Measurements from ENCODE around the gene GDI1. TPM values are rescaled to one million over a fixed set of nuclear protein-coding genes. Genes with fewer than 3 reads are reported as not detected.
A peak's percentile ranks its signal among the peaks of the same experiment; 100 is the strongest.

GDI1 gene
- total and polyA plus RNA-seq, 2 donors (not counting 1 experiment from before 2014, with no cell fraction given), result 199 to 311 TPM

DNA sequence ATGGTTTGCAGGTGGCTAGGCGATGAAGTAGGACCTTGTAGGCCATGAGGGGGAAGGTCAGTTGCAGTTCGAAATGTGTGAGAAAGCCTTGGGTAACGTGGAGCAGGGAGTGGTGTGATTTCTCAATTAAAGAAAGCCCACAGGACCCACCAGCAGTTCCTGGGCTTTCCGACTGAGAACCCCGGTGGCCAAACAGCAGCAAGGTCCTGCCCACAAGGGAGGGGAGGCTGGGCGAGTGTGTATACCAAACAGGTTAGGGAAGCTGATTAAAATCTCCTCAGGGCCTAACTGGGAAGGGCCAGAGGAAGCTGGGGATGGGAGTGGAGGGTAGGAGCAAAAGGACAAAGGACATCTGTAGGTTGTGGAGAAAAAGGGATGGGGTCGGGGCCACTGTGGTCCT lies 6.0 kb upstream of the GDI1 start:
- POLR2A ChIA-PET, result interaction anchor here (1.5 kb wide), 1 partner anchor 18 kb away, joined by 8 read pairs; no protein-coding TSS in a partner anchor
- H3K4me1 Mint-ChIP-seq, result peaks cover 24% of the 10 kb centered on the region
- H3K9me3 ChIP-seq (ENCODE audit: control extremely low read depth in 1 of 3, control insufficient read depth in 2 of 3, insufficient read depth in 1 of 3, low read length in 2 of 3), result no peaks in the 10 kb centered on the region
- peaks cover 6 to 15% of the 10 kb centered on the region in 2 donors for H3K4me1 ChIP-seq (ENCODE audit: control insufficient read depth in 2 of 2, insufficient read depth in 2 of 2, low read length in 2 of 2)
- H3K79me2 ChIP-seq (ENCODE audit: control insufficient read depth, insufficient read depth, low read length), result peaks cover 9% of the 10 kb centered on the region
- H3K9ac ChIP-seq (ENCODE audit: low read length), result no peak overlapping the region
- intact Hi-C loops (cut with micrococcal nuclease), result no loop called here
- ATAC-seq (ENCODE audit: low read depth) (no peak), DNase-seq (no peak)
- H3K27ac ChIP-seq (ENCODE audit: low read length in 2 of 2), result no peak overlapping the region
- no peak overlapping the region for H3K4me3 Mint-ChIP-seq
- no peak overlapping the region for H3K4me2 ChIP-seq (replicated peaks; ENCODE audit: low read depth, low read length, poor library complexity, severe bottlenecking)
- no peak for TF ChIP-seq EZH2 (IDR thresholded peaks at IDR 0.05; ENCODE audit: borderline replicate concordance, insufficient read depth, low read depth, low read length, poor library complexity, severe bottlenecking)
- TF ChIP-seq CTCF (IDR thresholded peaks at IDR 0.05), result no peak
- WGBS (ENCODE audit: insufficient coverage), result 56% methylated on average over 3 of the region's 7 CpGs
- no peaks in the 10 kb centered on the region for H3K9me3 Mint-ChIP-seq (ENCODE audit: insufficient read depth)
- H3K27me3 Mint-ChIP-seq, result no peaks in the 10 kb centered on the region
- peak overlapping the region; percentile 34 for H3K27ac Mint-ChIP-seq
- no peaks in the 10 kb centered on the region for H3K27me3 ChIP-seq (replicated peaks in 1 of 4; ENCODE audit: control extremely low read depth in 1 of 4, control insufficient read depth in 3 of 4, insufficient read depth in 4 of 4, low read length in 3 of 4)
- H2AFZ ChIP-seq (ENCODE audit: insufficient read depth, low read depth, low read length, poor library complexity, severe bottlenecking), result no peak overlapping the region
- no peak overlapping the region for H3K4me3 ChIP-seq (ENCODE audit: control extremely low read depth in 1 of 5, extremely low read depth in 1 of 5, insufficient read depth in 1 of 5, low read depth in 2 of 5, low read length in 4 of 5)
- H3K36me3 ChIP-seq (replicated peaks in 1 of 2; ENCODE audit: control extremely low read depth in 1 of 2, control insufficient read depth in 1 of 2, extremely low read depth in 1 of 2, insufficient read depth in 2 of 2, low read length in 1 of 2), result peaks cover 0 to 8% of the 10 kb centered on the region in 2 experiments
- CTCF ChIA-PET, result no interaction called here
- no peaks in the 10 kb centered on the region for H4K20me1 ChIP-seq (ENCODE audit: control insufficient read depth, insufficient read depth, low read length, poor library complexity, severe bottlenecking)

DNA sequence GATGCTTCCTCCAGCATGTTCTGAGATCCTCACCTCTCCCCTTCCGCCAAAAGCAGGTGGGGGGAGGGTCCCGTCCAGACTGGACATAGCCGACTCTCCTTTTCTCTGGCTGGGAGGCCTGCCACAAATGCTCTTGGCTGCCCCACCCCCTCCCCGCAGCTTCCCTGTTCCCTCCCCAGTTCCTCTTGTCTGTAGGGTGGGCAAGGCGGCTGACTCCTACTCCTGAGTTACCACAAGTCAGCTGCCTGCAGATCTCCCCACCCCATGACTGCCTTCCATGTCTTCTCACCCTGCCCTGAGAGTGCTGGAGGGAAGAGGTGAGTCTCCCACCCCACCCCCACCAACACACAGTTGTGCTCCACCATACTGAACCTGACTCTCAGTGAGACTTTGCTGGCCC lies 5.6 kb upstream of the GDI1 start:
- no peak overlapping the region for H3K4me3 Mint-ChIP-seq
- POLR2A ChIA-PET, result interaction anchor here (1.5 kb wide), 1 partner anchor 19 kb away, joined by 8 read pairs; no protein-coding TSS in a partner anchor
- Histone ChIP-seq H3K27ac (ENCODE audit: low read length in 2 of 2) (no peak overlapping the region), H3K4me2 (replicated peaks; ENCODE audit: low read depth, low read length, poor library complexity, severe bottlenecking) (no peak overlapping the region), H3K9me3 (ENCODE audit: control extremely low read depth in 1 of 3, control insufficient read depth in 2 of 3, insufficient read depth in 1 of 3, low read length in 2 of 3) (no peaks in the 10 kb centered on the region), H4K20me1 (ENCODE audit: control insufficient read depth, insufficient read depth, low read length, poor library complexity, severe bottlenecking) (no peaks in the 10 kb centered on the region), H3K27me3 (replicated peaks in 1 of 4; ENCODE audit: control extremely low read depth in 1 of 4, control insufficient read depth in 3 of 4, insufficient read depth in 4 of 4, low read length in 3 of 4) (no peaks in the 10 kb centered on the region), H3K36me3 (replicated peaks in 1 of 2; ENCODE audit: control extremely low read depth in 1 of 2, control insufficient read depth in 1 of 2, extremely low read depth in 1 of 2, insufficient read depth in 2 of 2, low read length in 1 of 2) (peaks cover 0 to 8% of the 10 kb centered on the region in 2 experiments), H2AFZ (ENCODE audit: insufficient read depth, low read depth, low read length, poor library complexity, severe bottlenecking) (no peak overlapping the region), H3K79me2 (ENCODE audit: control insufficient read depth, insufficient read depth, low read length) (peaks cover 12% of the 10 kb centered on the region), H3K4me1 (ENCODE audit: control insufficient read depth in 2 of 2, insufficient read depth in 2 of 2, low read length in 2 of 2) (peaks cover 9 to 19% of the 10 kb centered on the region in 2 donors), H3K4me3 (ENCODE audit: control extremely low read depth in 1 of 5, extremely low read depth in 1 of 5, insufficient read depth in 1 of 5, low read depth in 2 of 5, low read length in 4 of 5) (no peak overlapping the region), H3K9ac (ENCODE audit: low read length) (no peak overlapping the region)
- DNase-seq (no peak), ATAC-seq (ENCODE audit: low read depth) (no peak)
- TF ChIP-seq CTCF (IDR thresholded peaks at IDR 0.05), result no peak
- no peak for TF ChIP-seq EZH2 (IDR thresholded peaks at IDR 0.05; ENCODE audit: borderline replicate concordance, insufficient read depth, low read depth, low read length, poor library complexity, severe bottlenecking)
- no peaks in the 10 kb centered on the region for H3K27me3 Mint-ChIP-seq
- peaks cover 28% of the 10 kb centered on the region for H3K4me1 Mint-ChIP-seq
- H3K27ac Mint-ChIP-seq, result no peak overlapping the region
- no peaks in the 10 kb centered on the region for H3K9me3 Mint-ChIP-seq (ENCODE audit: insufficient read depth)
- no CpG with 5 or more reads among the region's 5 CpGs for WGBS (ENCODE audit: insufficient coverage)
- CTCF ChIA-PET, result no interaction called here
- intact Hi-C loops (cut with micrococcal nuclease), result no loop called here

Data from B cell (primary cell).